Thoracic aorta (tissue), 2 donors: ENCODE measurements around the gene BLNK. TPM values are rescaled to one million over a fixed set of nuclear protein-coding genes. Genes with fewer than 3 reads are reported as not detected.

Experiments
- ATAC-seq: fragments of 150-250 bp; one replicate; pipeline ENCODE4 v1.8.0; 2017; ENCODE audit warnings: low read depth; ENCODE audit not compliant: insufficient number of reproducible peaks, low FRiP score
- DNase-seq: peaks from one replicate; pipeline ENCODE4 v3.0.0-alpha.2; 2020; ENCODE audit warnings: low spot score
- H3K27ac ChIP-seq, 2 donors: fragments of 200-600 bp; sonication (generic); 1 replicate in 1 of 2; 2 replicates in 1 of 2; pipeline ENCODE4 v1.5.1; 2016; ENCODE audit warnings: mild to moderate bottlenecking in 2 of 2, moderate library complexity in 2 of 2
- H3K27me3 ChIP-seq: fragments of 200-600 bp; sonication (generic); replicated peaks from 2 replicates; pipeline ENCODE4 v1.6.0; 2016; ENCODE audit warnings: mild to moderate bottlenecking; ENCODE audit not compliant: insufficient read depth
- H3K36me3 ChIP-seq: fragments of 200-600 bp; sonication (generic); one replicate; pipeline ENCODE4 v1.5.1; 2016
- H3K4me1 ChIP-seq, 2 donors: fragments of 200-600 bp; sonication (generic); 1 replicate in 1 of 2; 2 replicates in 1 of 2; pipeline versions ENCODE4 v1.5.1 to v1.6.0; 2016; ENCODE audit warnings: low read depth in 2 of 2, mild to moderate bottlenecking in 1 of 2; ENCODE audit not compliant: control insufficient read depth in 1 of 2
- H3K4me3 ChIP-seq: fragments of 200-600 bp; sonication (generic); 2 replicates; pipeline ENCODE4 v1.5.1; 2016; ENCODE audit warnings: mild to moderate bottlenecking
- H3K9me3 ChIP-seq: fragments of 200-600 bp; sonication (generic); 2 replicates; pipeline ENCODE4 v1.5.1; 2016
- CTCF ChIP-seq: fragments of 200-600 bp; sonication (generic); IDR thresholded peaks from one replicate; pipeline ENCODE4 v1.5.1; 2019; ENCODE audit warnings: antibody characterized with exemption
- total RNA-seq, 2 donors: library from RNA; depleted of rRNA; stranded (reverse); fragments of >200 nt; gene quantifications; one replicate each; pipeline versions ENCODE4 v1.1.0 to v1.2.3, GENCODE V29; 2016

The BLNK gene
- total RNA-seq, 2 donors from 2014 or later: 1.3 to 6.9 TPM

- ATAC-seq: no peak
These were observed 12.2 kb downstream of the BLNK start for GRCh38 chr10:96259150-96259549.

GRCh38 chr10:96257944-96258343 lies 13.4 kb downstream of the BLNK start:
- peak; percentile 21 for DNase-seq
- TF ChIP-seq CTCF: no peak

More at GRCh38 chr10:96259150-96259549, 12.2 kb downstream of the BLNK start:
- no peaks in the 10 kb centered on the region for H3K27me3 ChIP-seq
- H3K4me1 ChIP-seq: peaks cover 18 to 49% of the 10 kb centered on the region in 2 donors
- no peak for TF ChIP-seq CTCF
- H3K36me3 ChIP-seq: no peaks in the 10 kb centered on the region
- no peaks in the 10 kb centered on the region for H3K9me3 ChIP-seq
- DNase-seq: no peak
- no peak overlapping the region for H3K4me3 ChIP-seq
- H3K27ac ChIP-seq: no peak overlapping the region

GRCh38 chr10:96255549-96256333 lies 15.6 kb downstream of the BLNK start:
- H3K9me3 ChIP-seq: no peaks in the 10 kb centered on the region
- DNase-seq (no peak), ATAC-seq (no peak)
- H3K36me3 ChIP-seq: no peaks in the 10 kb centered on the region
- H3K27me3 ChIP-seq: no peaks in the 10 kb centered on the region
- peaks cover 18 to 49% of the 10 kb centered on the region in 2 donors for H3K4me1 ChIP-seq
- H3K4me3 ChIP-seq: no peak overlapping the region
- H3K27ac ChIP-seq: no peak overlapping the region
- TF ChIP-seq CTCF: no peak

More at GRCh38 chr10:96257944-96258343, 13.4 kb downstream of the BLNK start:
- no peaks in the 10 kb centered on the region for H3K27me3 ChIP-seq
- no peaks in the 10 kb centered on the region for H3K9me3 ChIP-seq
- H3K27ac ChIP-seq: peak overlapping the region in 1 of 2 donors; percentile 61
- H3K4me1 ChIP-seq: peaks cover 18 to 49% of the 10 kb centered on the region in 2 donors
- no peaks in the 10 kb centered on the region for H3K36me3 ChIP-seq
- no peak overlapping the region for H3K4me3 ChIP-seq
- ATAC-seq: peak; percentile 78

GRCh38 chr10:96254976-96255375 lies 16.4 kb downstream of the BLNK start:
- ATAC-seq: no peak
- H3K36me3 ChIP-seq: no peaks in the 10 kb centered on the region
- peaks cover 18 to 46% of the 10 kb centered on the region in 2 donors for H3K4me1 ChIP-seq
- H3K27me3 ChIP-seq: no peaks in the 10 kb centered on the region
- no peaks in the 10 kb centered on the region for H3K9me3 ChIP-seq
- DNase-seq: no peak
- TF ChIP-seq CTCF: no peak
- no peak overlapping the region for H3K27ac ChIP-seq
- H3K4me3 ChIP-seq: no peak overlapping the region

GRCh38 chr10:96252730-96253129 lies 18.6 kb downstream of the BLNK start:
- Histone ChIP-seq H3K9me3 (no peaks in the 10 kb centered on the region), H3K27me3 (no peaks in the 10 kb centered on the region), H3K27ac (no peak overlapping the region), H3K4me1 (peaks cover 12 to 25% of the 10 kb centered on the region in 2 donors), H3K4me3 (no peak overlapping the region), H3K36me3 (no peaks in the 10 kb centered on the region)
- TF ChIP-seq CTCF: no peak
- DNase-seq (no peak), ATAC-seq (no peak)
